GM13977 (cell line): Measurements from ENCODE around the gene LPP.

ENCODE experiments used
- DNase-seq: peaks from one replicate; pipeline ENCODE4 v3.0.0; 2012; ENCODE audit warnings: low spot score
- CTCF ChIP-seq: IDR thresholded peaks from 2 replicates; pipeline ENCODE4 v1.5.1; 2012; ENCODE audit warnings: mild to moderate bottlenecking, control low read depth; ENCODE audit not compliant: insufficient read depth; ENCODE audit errors: extremely low read depth, missing control alignments
- in situ Hi-C: fragments of 300-500 bp; cut with MboI; formaldehyde crosslinking; loops from one replicate; pipeline ENCODE4 v1.12.0; 2022; ENCODE audit warnings: low sequenced_read_pairs, low pct_unique_long_range_greater_than_20kb, mixed read lengths, inconsistent platforms; ENCODE audit not compliant: unreplicated experiment

LPP gene

DNA sequence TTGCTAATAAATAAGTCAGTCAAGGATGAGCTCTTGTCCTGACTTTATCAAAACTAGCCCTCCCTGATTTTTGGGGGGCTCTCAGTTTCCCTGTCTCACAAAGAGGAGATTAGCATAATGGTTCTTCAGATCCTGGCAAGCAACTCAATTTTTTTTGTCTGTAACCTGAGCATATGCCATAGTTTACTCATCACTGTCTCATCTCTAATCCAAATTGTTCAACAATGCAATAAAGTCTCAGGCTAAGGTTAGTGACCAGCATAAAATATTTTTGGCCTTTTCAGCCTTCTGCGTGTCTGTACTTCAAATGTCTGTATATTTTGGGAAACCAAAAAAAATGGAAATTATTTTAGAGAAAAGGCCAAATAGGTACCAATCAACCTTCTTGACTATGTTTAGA lies 552.2 kb downstream of the LPP start:
- in situ Hi-C loops = no loop called here
- TF ChIP-seq CTCF = no peak
- no peak for DNase-seq

DNA sequence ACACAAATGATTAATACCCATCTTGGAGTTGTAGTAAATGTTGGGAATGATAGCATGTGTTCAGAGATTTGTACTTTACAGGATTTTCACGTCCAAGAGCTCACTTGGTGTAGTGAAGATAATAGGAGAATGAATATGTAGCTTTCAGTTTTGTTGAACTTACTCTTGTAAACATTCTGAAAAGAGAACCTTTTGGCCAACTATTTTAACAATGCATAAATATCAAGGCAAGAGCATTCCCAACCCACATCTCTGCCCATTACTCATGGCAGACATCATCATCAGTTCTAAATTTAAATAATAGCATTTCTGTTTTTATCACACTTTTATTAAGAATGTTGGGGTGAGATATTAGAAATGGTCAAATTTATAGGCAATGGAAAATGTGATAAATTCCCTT lies 552.6 kb downstream of the LPP start:
- TF ChIP-seq CTCF = no peak
- in situ Hi-C loops = no loop called here
- no peak for DNase-seq

- in situ Hi-C loops = no loop called here
- TF ChIP-seq CTCF = no peak
- DNase-seq = no peak
Observed at GRCh38 chr3:188707381-188708288, 553.7 kb downstream of the LPP start.

GRCh38 chr3:188711881-188712247 lies 557.9 kb downstream of the LPP start:
- in situ Hi-C loops = no loop called here
- no peak for TF ChIP-seq CTCF
- no peak for DNase-seq

GRCh38 chr3:188712248-188712924 lies 558.4 kb downstream of the LPP start:
- in situ Hi-C loops = no loop called here
- TF ChIP-seq CTCF = no peak
- no peak for DNase-seq

- in situ Hi-C loops = no loop called here
- no peak for TF ChIP-seq CTCF
- DNase-seq = no peak
Observed at GRCh38 chr3:188712991-188713390, 559.0 kb downstream of the LPP start.
